Keratinocyte (primary cell): Measurements from ENCODE around the gene CIRBP.

ENCODE experiments used
- CTCF ChIP-seq, 3 experiments: IDR thresholded peaks in 1 of 3; conservative IDR thresholded peaks in 1 of 3; optimal IDR thresholded peaks in 1 of 3; 2 replicates in 2 of 3; 3 replicates in 1 of 3; pipeline versions ENCODE3 to v1.5.1; 2011; ENCODE audit warnings: low read length in 3 of 3, mild to moderate bottlenecking in 3 of 3, moderate library complexity in 2 of 3, control low read depth in 1 of 3, inconsistent platforms in 1 of 3; ENCODE audit not compliant: insufficient read depth in 2 of 3; ENCODE audit errors: extremely low read depth in 1 of 3
- EZH2 ChIP-seq: IDR thresholded peaks from one replicate; pipeline ENCODE4 v1.6.1; 2012; ENCODE audit warnings: inconsistent platforms, mild to moderate bottlenecking, low read length, moderate library complexity

GRCh38 chr19:1264801-1265614 is 4.1 kb upstream of the CIRBP start:
- no peak for TF ChIP-seq CTCF (optimal IDR thresholded peaks at IDR 0.05 in 1 of 3, IDR thresholded peaks at IDR 0.05 in 1 of 3, conservative IDR thresholded peaks at IDR 0.05 in 1 of 3; ENCODE audit: extremely low read depth in 1 of 3, insufficient read depth in 2 of 3, low read length in 3 of 3)
- TF ChIP-seq EZH2, result no peak
